Measurements from ENCODE around the gene TAF3. TPM values are rescaled to one million over a fixed set of nuclear protein-coding genes. Genes with fewer than 3 reads are reported as not detected.
"Not testable (repeated sequence)": the region's sequence is repeated elsewhere in the genome, so short reads cannot be mapped to it uniquely, and the experiment has no call there.

TAF3 gene
- total RNA-seq, 2 donors from 2014 or later: 8.0 to 9.3 TPM

DNA sequence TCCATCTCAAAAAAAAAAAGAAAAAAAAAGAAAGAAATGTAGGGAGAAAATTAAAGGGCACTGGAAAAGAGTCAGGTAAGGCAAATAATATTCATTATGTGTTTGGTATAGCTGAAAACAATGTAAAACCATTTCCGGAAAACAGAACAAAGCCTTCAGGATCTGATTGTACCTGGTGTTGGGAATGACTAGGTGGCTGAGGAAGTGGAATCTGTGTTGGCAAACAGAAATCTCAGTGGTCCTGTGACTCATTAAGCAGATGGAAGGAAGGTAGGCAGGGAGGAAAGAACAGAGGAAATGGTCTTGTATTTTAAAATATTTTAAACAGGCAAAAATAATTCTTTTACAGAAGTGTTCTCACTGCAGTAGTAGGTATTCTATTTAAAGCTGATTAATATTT is 180.5 kb downstream of the TAF3 start:
- DNase-seq (no peak), ATAC-seq (no peak)
- intact Hi-C loops (cut with DNase I): no loop called here

DNA sequence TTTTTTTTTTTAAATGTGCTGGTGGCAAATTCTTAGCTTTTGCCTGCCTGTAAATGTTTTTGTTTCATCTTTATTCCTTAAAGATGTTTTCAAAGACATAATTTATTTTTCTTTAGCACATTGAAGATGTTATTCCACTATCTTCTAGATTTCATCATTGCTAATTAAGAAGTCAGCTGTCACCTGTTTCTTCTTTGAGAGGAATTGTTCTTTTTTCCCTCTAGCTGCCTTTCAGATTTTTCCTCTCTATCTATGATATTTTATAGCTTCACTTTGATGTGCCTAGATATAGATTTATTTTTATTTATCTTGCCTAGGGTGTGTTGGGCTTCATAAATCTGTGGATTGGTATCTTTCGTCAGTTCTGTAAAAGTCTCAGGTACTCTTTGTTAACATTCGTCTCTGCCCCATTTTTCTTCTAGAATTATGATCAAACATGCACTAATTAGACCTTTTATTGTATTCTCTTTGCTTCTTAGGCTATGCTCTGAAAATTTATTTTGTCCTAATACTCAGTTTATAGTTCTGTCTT is 186.2 kb downstream of the TAF3 start:
- intact Hi-C loops (cut with DNase I): no loop called here
- DNase-seq: no peak
- no peak for ATAC-seq

DNA sequence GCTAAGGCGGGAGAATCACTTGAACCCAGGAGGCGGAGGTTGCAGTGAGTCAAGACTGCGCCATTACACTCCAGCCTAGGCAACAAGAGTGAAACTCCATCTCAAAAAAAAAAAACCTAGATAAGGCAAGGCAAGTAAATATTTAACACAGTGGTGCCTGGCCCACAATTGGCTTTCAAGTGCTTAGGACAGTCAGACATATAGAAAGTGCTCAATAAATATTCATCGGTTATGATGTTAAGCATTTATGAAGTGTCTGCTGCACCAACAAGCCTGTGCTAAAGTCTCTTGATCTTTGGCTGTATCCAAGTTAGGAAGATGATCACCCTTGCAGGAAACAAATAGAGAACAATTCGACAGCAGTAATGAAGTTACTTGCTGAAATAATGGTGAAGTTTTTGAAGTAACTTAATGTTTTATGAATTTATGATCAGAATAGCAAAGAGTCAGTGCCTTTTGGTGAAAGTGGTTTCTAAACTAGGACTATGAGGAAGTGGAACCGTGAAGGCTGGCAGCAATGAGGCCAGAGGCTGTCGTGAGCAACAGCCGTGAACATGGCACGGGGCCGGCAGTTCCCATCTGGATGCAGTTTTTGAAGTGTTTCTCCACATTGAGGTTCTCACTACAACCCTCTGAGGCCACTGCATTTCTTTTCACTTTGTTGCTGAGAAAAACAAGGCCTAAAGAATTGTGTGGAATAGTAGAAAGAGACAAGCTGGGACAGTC is 188.1 kb downstream of the TAF3 start:
- DNase-seq (no peak), ATAC-seq (no peak)
- intact Hi-C loops (cut with DNase I): no loop called here

DNA sequence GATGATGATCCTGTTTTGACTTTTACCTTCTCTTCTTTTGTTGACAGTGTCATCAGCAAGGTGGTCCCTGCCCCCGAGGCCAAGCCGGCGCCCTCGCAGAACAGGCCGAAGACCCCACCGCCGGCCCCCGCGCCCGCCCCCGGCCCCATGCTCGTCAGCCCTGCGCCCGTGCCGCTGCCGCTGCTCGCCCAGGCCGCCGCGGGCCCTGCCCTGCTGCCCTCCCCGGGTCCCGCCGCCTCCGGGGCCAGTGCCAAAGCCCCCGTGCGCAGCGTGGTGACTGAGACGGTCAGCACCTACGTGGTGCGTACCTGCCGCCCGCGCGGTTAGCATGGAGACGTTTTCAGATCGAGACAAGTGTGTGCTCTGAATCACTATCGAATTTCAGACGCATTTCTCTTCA is 190.7 kb downstream of the TAF3 start:
- intact Hi-C loops (cut with DNase I): no loop called here
- DNase-seq (no peak), ATAC-seq (no peak)

DNA sequence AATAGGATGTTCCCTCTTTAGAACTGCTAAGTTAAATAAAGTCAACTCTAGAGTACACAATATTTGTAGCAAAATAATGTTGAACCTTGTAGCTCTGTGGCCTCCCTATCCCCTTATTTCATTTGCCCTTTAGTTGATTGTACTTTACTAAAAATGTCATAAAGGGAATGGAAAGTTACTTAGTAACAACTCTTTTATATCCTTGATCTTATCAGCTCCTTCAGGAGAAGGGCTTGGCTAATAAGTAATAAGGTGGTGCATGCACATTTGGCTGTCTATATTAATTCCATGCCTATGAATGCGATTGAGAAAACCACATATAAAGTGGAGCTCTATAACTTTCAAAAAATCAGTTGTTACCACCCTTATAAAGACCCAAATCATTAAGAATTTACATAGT is 194.7 kb downstream of the TAF3 start:
- DNase-seq (no peak), ATAC-seq (no peak)

DNA sequence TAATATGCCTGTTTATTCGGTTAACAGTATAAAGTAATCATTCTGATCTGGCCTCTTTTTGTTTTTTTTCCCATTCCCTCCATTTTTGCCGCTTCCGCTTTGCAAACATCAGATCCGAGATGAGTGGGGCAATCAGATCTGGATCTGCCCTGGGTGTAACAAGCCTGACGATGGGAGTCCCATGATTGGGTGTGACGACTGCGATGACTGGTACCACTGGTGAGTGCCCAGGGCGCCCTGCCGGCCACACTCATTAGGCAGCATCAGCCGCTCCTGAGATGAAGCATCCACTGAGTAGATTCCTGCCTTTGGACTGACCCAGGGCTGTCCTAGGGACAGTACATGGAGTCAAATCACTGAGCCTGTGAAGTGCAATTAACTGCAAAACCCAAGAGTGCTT is 195.3 kb downstream of the TAF3 start:
- no peak for ATAC-seq
- intact Hi-C loops (cut with DNase I): no loop called here

More for the DNA sequence above, 194.7 kb downstream of the TAF3 start:
- intact Hi-C loops (cut with DNase I): no loop called here

DNA sequence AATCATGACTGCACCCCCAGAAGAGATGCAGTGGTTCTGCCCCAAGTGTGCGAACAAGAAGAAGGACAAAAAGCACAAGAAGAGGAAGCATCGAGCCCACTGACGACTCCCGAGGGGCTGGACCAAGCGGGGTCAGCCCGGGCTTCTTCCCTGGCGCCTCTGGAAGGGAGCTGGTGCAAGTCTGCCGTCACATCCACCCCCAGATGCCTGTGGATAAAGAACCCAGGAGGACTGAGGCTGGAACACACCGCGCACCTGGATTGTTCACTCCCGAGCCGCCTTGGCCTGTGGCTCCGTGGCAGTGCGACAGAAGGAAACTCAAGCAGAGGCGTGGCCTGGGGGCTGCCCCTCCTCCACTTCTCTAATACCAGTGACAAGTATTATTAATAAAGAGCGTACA is 196.3 kb downstream of the TAF3 start:
- ATAC-seq: no peak
- intact Hi-C loops (cut with DNase I): no loop called here

More for the DNA sequence above, 195.3 kb downstream of the TAF3 start:
- no peak for DNase-seq

DNA sequence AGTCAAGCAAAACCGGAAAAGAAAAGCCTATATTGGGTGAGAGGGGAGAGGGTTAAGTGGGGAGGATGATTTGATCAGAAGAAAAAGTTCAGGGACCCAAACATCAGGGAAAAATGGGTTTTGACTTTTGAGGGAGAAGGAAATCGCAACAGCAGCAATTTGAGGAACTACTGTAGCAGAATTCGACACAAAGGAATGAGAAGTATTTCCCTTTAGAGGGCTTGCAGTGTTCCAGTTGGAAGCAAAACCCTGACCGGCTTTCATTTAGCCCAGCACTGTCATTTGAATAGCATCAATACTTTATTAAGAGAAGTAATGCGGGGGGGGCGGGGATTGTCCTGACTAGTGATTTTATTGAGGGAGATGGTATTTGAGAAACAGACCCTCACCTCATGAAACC is 199.0 kb downstream of the TAF3 start:
- ATAC-seq: no peak
- intact Hi-C loops (cut with DNase I): no loop called here

More for the DNA sequence above, 196.3 kb downstream of the TAF3 start:
- DNase-seq: no peak

DNA sequence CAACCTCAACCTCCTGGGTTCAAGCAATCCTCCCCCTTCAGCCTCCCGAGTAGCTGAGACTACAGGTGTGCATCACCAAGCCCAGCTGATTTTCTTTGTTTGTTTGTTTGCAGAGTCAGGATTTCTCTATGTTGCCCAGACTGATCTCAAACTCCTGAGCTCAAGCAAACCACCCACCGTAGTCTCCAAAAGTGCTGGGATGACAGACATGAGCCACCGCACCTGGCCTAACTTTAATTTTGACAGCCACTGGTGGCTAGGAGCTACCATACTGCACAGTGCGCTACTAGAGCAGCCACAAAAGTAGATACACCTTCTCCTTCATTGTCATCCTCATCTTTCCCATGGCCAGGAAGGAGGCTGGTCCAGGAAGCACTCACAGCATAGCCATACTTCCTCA is 205.0 kb downstream of the TAF3 start:
- DNase-seq (no peak), ATAC-seq (no peak)
- intact Hi-C loops (cut with DNase I): no loop called here

More for the DNA sequence above, 199.0 kb downstream of the TAF3 start:
- no peak for DNase-seq

DNA sequence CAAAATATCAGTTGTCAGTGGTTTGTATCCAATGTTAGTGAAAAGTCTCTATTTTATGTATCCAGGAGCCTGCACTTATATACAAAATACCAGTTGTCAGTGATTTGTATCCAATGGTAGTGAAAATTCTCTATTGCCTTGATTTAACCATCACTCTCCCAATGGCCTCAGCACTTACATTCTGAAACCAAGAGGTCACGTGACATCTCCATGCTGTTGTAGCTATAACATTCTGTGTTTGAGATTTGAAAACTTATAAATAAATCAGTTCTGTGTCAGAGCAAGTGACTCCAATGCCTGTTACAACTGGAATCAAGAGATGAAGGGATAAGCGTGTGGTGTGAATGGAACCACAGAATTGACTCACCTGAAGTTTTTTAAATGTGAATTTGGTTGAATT is 205.5 kb downstream of the TAF3 start:
- intact Hi-C loops (cut with DNase I): no loop called here

DNA sequence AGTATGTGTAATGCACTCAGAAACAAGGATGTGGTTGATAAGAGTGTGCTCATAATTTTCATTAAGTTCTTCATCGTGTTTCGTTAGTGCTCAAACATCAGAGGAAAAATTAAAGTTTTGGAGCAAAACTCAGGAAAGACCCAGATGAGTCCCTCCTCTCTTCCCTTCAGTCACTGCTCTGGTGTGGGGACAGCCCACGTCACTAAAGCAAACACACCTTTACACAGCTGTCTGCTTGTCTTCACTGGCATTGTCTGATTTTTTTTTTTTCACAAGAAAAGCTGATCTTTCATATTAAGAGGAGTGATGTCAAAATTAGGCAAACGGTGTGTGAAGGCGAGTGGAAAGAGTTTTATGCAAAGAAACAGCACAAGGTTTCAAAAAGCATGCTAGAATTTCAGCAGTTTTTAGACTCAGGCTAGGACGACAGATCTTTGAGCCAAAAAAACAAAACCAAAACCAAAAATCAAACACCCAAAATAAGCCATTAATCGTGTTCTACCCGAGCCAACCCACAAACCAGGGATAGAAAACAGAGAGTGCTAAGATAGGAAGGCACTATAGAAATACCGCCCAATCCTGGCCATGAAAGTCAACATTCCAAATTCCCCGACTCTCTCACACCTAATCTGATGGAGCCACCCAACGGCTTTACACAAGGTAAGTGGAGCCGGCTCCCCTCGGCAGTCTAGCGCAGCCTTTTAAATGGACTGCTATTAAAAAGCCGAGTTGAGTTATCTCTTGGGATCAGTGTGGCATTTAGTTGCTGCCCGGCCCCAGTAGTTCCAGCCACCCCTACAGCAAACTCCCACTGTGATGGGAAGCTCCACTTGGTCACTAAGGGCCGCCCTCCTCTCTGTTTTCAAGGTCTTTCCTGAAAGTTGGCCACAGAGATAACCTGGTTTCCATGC is 208.3 kb downstream of the TAF3 start:
- ATAC-seq: no peak
- no peak for DNase-seq
- intact Hi-C loops (cut with DNase I): no loop called here

More for the DNA sequence above, 205.5 kb downstream of the TAF3 start:
- no peak for ATAC-seq
- DNase-seq: no peak

DNA sequence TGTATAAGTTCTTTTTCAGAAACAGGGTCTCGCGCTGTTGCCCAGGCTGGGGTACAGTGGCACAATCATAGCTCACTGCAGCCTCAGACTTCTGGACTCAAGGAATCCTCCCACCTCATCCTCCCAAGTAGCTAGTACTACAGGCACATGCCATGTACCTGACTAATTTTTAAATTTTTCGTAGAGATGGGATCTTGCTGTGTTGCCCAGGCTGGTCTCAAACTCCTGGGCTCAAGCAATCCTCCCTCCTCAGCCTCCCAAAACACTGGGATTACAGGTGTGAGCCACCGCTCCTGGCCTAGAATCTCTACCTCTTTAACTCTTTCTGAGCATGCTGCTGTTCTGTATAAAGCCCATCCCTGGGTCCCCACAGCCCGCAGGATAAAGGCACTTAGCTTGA is 212.9 kb downstream of the TAF3 start:
- DNase-seq; ATAC-seq; intact Hi-C loops (cut with DNase I): not testable (repeated sequence)

DNA sequence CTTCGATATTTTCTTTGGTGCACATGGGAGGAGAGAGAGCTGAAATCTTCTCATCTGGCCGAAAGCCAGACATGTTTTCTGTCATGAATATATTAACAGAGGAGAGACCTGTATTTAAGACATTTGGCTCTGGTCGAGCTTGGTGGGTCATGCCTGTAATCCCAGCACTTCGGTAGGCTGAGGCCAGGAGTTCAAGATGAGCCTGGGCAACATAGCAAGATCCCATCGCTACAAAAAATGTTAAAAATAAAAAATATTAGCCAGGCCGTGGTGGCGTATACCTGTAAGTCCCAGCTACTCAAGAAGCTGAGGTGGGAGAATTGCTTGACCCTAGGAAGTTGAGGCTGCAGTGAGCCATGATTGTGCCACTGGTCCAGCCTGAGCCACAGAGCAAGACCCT is 214.3 kb downstream of the TAF3 start:
- DNase-seq (no peak), ATAC-seq (no peak)
- intact Hi-C loops (cut with DNase I): no loop called here

DNA sequence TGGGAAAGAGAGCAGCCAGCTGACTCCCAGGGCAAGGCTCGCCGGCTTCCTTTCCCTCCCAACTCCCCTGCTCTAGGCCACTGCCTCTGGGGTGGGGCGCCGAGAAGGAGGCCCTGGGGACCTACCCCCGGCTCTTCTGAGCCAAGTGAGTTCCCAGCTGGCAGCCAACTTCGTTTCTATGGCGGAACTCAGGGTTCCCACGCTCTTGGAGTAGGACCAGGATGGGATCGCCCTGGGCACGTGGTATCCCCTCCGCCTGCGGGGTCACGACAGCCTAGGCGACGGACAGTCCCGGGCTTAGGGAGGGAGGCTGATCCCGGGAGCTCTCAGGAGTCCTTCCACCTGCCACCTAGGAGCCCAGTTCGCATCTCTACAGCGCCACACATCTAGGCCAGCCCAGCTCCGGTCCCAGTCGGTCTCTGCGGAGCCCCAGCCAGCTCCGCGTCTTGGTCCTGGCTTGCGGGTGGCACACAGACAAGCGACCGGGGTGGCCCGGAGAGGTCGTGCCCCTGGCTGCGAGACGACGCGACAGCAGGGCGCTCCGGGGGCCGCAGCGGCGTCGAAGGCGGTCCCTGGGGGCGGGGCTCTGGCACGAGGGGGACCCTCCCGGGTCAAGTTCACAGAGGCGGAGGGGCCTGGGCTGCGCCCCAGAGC is 215.6 kb downstream of the TAF3 start:
- ATAC-seq: peak; percentile 46 to 60
- DNase-seq: peak; percentile 35
- intact Hi-C loops (cut with DNase I): no loop called here

DNA sequence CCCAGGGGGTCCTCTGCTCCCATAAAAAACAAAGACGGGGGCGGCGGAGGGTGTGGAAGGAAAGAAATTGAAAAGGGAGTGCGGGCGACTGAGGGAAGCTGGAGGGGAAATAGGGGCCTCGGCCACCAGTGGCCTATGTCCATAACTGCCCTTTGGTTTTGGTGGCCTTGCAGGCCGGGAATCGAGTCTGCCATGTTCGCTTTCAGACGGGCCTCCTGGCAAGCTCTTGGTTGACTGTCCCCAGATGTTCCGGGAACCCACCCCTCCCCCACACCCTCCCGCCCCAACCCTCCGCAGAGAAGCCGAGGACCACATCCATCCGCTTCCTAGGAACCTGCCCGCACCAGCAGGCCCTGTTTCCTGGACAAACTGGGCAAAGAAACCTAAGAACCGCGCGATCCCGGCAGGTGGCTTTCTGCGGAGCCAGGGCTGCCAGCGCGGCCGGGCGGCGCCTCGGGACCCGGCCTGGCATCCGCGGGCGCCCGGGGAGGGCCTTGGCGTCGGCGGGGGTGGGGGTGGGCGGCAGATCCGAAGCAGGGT is 216.2 kb downstream of the TAF3 start:
- intact Hi-C loops (cut with DNase I): no loop called here
- ATAC-seq: peak in 1 of 2 donors; percentile 38
- no peak for DNase-seq

DNA sequence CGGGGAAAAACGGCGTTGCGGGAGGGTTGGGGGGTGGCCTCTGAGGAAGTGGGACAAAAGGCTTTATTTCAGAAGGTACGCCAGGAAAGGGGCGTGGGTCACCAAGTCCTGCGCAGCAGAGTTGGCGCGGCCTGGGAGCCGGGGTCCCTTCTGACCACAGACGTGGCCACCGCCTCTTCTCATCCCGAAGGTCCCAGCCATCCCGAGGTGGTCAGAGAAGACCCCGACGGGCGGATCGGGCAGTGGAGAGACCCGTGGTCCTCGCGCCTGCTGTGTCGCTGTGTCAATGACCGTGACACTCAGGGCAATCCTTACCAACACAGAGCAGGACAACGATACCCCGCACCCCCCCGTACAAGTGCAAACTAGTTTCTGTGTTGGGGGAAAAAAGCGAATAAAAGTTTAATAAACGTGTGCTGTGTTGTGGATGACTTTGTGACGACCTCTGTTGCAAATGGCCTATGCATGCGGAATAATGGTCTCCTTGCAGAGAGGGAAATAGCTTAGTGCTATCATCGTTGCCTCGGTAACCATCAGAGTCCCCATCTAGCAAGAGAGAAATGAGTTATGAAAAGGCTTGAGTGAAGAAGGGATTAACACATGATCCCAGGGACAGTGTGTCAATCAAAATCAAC is 216.8 kb downstream of the TAF3 start:
- intact Hi-C loops (cut with DNase I): no loop called here
- no peak for DNase-seq
- no peak for ATAC-seq

DNA sequence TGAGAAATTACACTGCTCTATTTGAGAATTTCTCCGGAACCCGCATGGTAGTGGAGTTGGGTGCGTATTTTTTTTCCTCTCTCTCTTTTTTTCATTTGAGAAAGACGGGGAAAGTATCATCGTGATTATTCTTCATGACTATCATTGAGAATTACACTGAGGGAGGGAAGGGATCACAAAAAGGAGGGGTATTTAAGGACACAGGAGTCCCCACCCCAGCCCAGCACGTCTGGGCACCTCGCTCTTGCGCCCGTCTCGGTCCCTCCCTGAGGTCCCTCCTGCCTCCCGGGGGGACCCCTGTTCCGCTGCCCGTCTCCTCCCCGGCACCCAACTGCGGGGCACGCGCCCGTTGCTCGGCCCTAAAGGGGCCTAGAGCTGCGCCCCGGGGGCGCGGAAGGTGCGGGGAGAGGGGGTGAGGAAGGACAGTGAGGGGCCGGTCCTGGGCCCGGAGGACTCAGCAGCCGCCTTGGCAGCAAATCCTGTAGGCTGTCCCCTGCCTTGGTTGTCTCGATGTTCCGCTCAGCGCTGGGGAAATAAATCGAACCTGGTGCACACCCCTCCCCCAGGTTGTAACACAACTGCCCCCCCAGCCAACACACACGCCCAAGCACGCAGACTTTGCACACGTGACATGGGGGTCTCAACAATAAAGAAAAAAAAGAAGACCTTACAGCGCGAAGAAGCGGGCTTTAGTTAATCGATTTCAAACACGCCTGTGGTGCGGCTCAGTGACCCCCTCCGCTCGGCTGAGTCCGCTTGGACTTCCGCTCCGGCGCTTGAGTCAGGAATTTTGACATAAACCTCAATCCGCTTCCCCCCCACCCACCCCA is 217.6 kb downstream of the TAF3 start:
- DNase-seq: no peak
- intact Hi-C loops (cut with DNase I): no loop called here
- no peak for ATAC-seq
